Measurements from ENCODE around the gene KCNQ1.

Gene KCNQ1

GRCh38 chr11:2521733-2522630, 77.2 kb downstream of the KCNQ1 start:
- no peaks in the 10 kb centered on the region for H3K36me3 ChIP-seq (ENCODE audit: control insufficient read depth, insufficient read depth, low read length)
- H3K4me3 ChIP-seq (replicated peaks; ENCODE audit: low read depth, low read length), result no peak overlapping the region
- TF ChIP-seq CTCF (IDR thresholded peaks at IDR 0.05; ENCODE audit: insufficient read depth, low read length, poor library complexity, severe bottlenecking), result no peak
- no peak for DNase-seq (ENCODE audit: extremely low read depth, insufficient read length)
- no peaks in the 10 kb centered on the region; the same call in 1 of the 2 replicates for H3K27me3 ChIP-seq (replicated peaks; ENCODE audit: control insufficient read depth, insufficient read depth, low read length)

- DNase-seq (ENCODE audit: extremely low read depth, insufficient read length), result no peak
- no peak for TF ChIP-seq CTCF (IDR thresholded peaks at IDR 0.05; ENCODE audit: insufficient read depth, low read length, poor library complexity, severe bottlenecking)
- no peaks in the 10 kb centered on the region for H3K36me3 ChIP-seq (ENCODE audit: control insufficient read depth, insufficient read depth, low read length)
Measured at GRCh38 chr11:2522631-2523255, 77.9 kb downstream of the KCNQ1 start.

GRCh38 chr11:2523821-2524391, 79.1 kb downstream of the KCNQ1 start:
- Histone ChIP-seq H3K36me3 (ENCODE audit: control insufficient read depth, insufficient read depth, low read length) (no peaks in the 10 kb centered on the region), H3K4me3 (replicated peaks; ENCODE audit: low read depth, low read length) (no peak overlapping the region), H3K27me3 (replicated peaks; ENCODE audit: control insufficient read depth, insufficient read depth, low read length) (no peaks in the 10 kb centered on the region; the same call in 1 of the 2 replicates)
- DNase-seq (ENCODE audit: extremely low read depth, insufficient read length), result no peak
- TF ChIP-seq CTCF (IDR thresholded peaks at IDR 0.05; ENCODE audit: insufficient read depth, low read length, poor library complexity, severe bottlenecking), result no peak

More at GRCh38 chr11:2522631-2523255, 77.9 kb downstream of the KCNQ1 start:
- no peak overlapping the region for H3K4me3 ChIP-seq (replicated peaks; ENCODE audit: low read depth, low read length)
- H3K27me3 ChIP-seq (replicated peaks; ENCODE audit: control insufficient read depth, insufficient read depth, low read length), result no peaks in the 10 kb centered on the region; the same call in 1 of the 2 replicates

GRCh38 chr11:2524446-2525165, 79.8 kb downstream of the KCNQ1 start:
- no peaks in the 10 kb centered on the region; the same call in 1 of the 2 replicates for H3K27me3 ChIP-seq (replicated peaks; ENCODE audit: control insufficient read depth, insufficient read depth, low read length)
- no peak for TF ChIP-seq CTCF (IDR thresholded peaks at IDR 0.05; ENCODE audit: insufficient read depth, low read length, poor library complexity, severe bottlenecking)
- DNase-seq (ENCODE audit: extremely low read depth, insufficient read length), result no peak

GRCh38 chr11:2525166-2525861, 80.5 kb downstream of the KCNQ1 start:
- DNase-seq (ENCODE audit: extremely low read depth, insufficient read length), result no peak
- Histone ChIP-seq H3K27me3 (replicated peaks; ENCODE audit: control insufficient read depth, insufficient read depth, low read length) (no peaks in the 10 kb centered on the region; the same call in 1 of the 2 replicates), H3K4me3 (replicated peaks; ENCODE audit: low read depth, low read length) (no peak overlapping the region), H3K36me3 (ENCODE audit: control insufficient read depth, insufficient read depth, low read length) (no peaks in the 10 kb centered on the region)
- TF ChIP-seq CTCF (IDR thresholded peaks at IDR 0.05; ENCODE audit: insufficient read depth, low read length, poor library complexity, severe bottlenecking), result no peak

More at GRCh38 chr11:2524446-2525165, 79.8 kb downstream of the KCNQ1 start:
- no peak overlapping the region for H3K4me3 ChIP-seq (replicated peaks; ENCODE audit: low read depth, low read length)
- H3K36me3 ChIP-seq (ENCODE audit: control insufficient read depth, insufficient read depth, low read length), result no peaks in the 10 kb centered on the region

All from GM06990 (cell line).